NCI-H2227 (cell line): ENCODE results near the gene GLT8D1.
"Not testable (repeated sequence)": the region's sequence is repeated elsewhere in the genome, so short reads cannot be mapped to it uniquely, and the experiment has no call there.

Source experiments
- DNase-seq: peaks from one replicate; lab custom pipeline; 2025; ENCODE audit not compliant: unreplicated experiment; lab: John Stamatoyannopoulos, UW

GLT8D1 gene

DNA sequence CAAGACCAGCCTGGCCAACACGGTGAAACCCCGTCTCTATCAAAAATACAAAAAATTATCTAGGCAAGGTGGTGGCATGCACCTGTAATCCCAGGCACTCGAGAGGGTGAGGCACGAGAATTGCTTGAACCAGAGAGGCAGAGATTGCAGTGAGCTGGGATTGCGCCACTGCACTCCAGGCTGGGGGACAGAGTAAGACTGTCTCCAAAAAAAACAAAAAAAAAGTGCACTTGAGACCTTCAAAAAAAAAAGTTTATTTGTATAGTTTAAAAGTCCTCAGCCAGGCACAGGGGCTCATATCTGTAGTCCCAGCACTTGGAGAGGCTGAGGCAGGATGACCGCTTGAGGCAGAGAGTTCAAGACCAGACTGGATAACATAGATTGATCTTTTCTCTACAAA lies 22.0 kb downstream of the GLT8D1 start:
- no peak for DNase-seq

DNA sequence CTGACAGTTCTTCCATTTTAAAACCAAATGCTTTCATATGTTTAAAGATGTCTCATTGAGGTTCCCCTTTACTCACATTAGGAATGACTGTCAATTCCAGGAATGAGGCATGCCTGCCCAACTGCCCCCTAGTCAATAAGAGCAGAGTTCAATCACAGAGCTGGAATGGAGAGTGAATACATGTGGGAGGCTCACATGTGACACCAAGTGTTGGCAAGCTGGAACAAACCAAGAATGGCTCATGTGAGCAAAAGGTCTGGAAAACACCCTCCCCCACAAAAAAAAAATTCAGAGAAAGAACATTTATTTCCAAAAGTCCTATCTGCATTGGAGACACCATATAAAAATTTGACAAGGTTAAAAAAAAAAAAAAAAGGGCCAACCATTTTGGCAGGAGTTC lies 23.6 kb downstream of the GLT8D1 start:
- DNase-seq, result peak; percentile 20

DNA sequence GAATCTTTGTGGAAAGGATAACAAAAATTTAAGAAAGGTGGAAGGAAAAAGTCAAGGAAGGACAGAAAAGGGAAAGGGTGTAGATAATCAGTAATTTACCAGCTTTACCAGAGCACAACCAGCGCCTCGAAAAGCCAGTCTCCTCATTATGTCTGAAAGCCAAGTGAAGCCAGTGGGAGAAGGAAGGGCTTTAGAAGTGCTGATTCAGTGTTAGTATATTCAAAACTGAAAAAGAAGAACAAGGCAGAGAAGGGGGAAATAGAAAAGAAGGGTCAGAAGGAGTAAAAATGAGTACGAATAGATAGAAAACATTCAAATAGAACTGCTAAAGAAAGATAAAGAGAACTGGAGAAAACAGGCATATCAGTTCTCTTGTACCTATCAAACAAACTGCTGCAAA lies 24.0 kb downstream of the GLT8D1 start:
- no peak for DNase-seq

DNA sequence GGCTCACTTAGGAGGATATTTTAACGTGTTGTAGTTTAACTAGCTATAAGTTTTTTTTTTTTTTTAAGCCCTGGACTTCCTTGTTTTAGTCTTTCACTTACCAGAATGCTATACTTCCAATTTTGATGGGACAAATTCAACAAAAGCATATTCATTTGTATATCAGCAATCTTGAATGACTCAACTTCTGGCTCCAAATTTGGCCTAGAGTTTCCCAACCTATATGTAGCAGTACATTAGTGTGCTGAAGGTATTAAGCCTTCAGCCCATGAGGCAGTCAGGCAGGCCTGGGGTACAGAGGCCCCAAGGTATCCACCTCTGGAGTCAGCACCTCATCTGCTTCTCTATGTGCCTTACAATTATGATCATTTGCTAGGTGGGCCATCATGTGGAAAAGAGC lies 25.8 kb downstream of the GLT8D1 start:
- DNase-seq, result no peak

DNA sequence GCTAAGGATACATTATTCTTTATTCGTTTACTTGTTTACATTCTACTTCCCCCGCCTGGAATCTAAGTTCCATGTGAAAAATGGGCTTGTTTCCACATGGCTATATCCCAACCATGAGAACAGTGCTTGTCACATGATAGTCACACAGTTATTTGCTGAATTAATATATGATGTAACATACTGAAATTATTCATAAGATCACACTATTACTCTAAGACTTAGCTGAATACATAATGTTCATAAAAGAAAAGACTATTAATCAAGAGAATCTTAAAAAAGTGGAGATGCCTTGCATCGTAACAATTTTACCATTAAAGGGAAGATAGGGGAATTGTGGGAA lies 26.4 kb downstream of the GLT8D1 start:
- no peak for DNase-seq

DNA sequence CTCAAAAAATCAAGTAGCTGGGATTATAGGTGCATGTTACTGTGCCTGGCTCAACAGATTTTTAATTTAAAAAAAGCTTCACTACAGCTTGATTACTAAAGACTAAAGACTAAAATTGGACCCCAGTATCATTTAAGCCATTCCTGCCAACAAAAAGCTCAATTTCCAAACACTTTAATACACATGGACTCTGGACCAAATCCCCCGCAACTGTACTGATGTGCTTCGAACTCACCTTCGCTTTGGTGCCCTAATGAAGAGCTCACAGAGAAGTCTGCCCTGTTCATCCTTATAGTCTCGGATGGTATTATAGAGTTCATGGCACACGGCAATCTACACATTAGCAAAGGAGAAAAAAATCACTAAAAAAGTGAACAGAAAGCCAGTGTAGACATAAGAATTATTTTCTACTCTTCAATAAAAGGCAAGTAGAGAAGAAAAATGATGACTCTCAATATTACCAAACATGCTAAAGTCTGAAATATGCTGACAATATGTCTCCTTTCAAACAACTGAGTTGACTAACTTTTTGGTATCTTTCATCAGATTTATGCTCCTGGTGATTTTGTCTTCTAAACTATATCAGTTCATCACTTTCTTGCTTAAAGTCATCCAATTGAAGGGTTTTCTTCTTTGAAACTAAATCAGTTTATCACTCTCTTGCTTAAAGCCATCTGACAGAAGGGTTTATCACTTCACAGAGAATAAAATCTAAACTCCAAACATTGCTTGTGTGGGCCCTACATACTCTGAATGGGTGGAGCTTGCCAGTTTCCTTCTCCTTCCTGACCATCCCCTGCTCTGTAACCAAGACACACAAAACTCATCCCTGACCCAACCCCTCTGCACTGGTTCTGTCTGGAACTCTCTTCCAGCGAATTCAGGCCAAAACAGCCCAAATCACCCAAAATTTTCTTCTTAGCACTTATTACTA lies 27.1 kb downstream of the GLT8D1 start:
- no peak for DNase-seq

DNA sequence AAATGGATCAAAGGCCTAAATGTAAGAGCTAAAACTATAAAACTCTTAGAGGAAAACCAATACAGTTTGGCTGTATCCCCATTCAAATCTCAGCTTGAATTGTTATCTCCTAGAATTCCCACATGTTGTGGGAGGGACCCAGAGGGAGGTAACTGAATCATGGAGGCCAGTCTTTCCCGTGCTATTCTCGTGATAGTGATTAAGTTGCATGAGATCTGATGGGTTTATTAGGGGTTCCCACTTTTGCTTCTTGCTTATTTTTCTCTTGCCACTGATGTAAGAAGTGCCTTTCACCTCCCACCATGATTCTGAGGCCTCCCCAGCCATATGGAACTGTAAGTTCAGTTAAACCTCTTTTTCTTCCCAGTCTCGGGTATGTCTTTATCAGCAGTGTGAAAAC lies 29.4 kb downstream of the GLT8D1 start:
- not testable (repeated sequence) for DNase-seq

DNA sequence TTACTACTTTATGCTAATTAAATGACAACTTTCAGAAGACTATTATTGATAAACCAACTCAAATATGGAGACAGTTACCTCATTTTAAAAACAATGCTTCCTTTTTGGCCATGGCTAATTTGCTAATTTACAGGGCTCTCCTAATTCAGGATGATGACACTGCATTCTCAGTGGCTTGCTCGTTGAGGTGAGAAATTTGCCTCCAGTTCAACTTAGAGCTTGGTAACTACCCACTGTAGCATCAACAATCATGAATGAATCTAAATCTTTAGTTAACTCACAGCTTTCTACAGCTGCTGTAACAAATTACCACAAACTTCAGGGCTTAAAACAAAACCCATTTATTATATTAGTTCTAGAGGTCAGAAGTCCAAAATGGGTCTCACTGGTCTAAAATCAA lies 33.9 kb downstream of the GLT8D1 start:
- DNase-seq, result no peak

DNA sequence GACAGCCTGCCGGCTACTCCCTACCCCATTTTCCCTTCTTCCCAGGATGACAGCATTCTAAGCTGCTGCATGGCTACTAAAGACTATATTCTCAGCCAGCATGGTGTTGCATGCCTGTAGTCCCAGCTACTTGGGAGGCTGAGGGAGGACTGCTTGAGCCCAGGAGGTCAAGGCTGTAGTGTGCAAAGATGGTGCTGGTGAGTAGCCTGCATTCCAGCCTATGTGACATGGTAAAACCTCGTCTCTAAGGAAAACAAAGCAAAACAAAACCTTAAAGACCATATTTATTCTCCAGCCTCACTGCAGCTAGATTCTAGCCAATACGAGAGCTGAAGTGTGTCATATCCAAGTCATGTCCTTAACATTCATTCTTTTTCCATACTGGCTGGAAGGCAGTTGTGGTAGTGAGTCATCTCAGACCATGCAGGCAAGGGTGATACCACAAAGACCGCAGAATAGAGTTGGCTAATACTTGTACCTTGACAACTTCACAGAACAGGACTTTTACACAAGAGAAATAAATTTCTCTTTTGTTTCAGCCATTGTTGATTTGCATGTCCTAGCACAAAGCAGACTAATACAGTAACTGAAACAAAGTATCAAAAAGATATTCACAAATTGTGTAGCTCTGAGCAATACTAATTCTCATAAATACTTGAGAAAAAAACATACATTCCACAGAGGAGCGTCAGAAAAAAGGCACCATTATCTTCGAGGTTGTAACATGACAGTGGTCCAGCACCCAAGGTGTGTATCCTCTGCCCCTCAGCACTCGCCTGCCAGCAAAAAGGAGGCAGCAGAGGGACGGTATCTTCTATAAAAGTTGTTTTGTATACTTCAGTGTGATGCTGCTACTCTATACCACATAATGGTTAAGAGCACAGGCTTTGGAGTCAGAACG lies 34.7 kb downstream of the GLT8D1 start:
- no peak for DNase-seq

DNA sequence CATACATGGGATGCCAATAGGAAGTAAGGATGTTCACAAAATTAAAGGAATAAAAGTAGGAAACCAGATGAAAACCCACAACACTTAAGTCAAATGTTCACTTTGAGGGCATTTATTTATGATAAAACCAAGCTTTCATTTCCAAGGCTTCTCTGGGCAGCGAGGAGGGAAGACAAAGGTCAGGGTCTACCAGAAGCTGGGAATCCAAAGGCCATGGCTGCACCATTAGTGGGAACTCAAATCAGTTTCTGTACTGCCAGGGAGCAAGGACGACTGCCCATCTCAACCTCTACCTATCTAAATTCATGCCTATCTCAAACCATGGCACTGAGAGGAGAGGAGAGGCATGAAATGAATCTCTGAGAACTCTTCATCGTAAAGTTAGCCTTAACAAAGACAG lies 42.5 kb downstream of the GLT8D1 start:
- DNase-seq, result no peak

DNA sequence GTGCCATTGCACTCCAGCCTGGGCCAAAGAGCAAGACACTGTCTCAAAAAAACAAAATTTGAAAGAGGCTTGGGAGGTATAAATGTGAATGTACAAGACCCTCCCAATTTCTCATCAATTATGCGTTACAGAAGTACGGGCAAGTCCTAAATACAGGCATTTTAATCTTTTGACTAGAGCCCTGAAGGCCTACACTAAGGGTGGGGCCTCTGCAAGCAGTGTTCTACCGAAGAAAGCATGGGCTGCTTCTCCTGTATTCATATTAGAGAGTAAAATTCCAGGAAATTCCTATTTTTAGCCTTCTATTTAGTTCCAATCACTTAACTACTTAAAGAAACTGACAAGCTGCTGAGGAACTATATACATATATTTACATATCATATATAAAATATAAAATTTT lies 45.5 kb downstream of the GLT8D1 start:
- DNase-seq, result no peak

DNA sequence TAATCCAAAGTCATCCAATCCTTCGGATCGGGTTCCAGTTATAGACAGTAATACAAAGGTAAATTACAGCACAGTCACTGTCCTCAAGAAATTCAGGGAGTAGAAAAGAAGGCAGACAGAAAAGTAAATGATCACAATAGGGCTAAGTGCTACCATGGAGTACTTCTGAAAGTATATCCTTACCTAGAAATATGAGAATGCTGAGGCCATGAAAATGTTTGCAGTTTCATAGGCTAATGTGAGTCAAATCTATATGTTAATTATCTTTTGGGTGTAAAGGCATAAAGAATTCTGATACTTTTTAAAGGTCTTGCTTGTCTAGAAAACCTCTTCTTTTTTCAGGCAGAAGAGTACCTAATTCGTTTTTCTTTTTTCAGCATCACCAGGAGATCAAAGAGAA lies 49.7 kb downstream of the GLT8D1 start:
- no peak for DNase-seq

DNA sequence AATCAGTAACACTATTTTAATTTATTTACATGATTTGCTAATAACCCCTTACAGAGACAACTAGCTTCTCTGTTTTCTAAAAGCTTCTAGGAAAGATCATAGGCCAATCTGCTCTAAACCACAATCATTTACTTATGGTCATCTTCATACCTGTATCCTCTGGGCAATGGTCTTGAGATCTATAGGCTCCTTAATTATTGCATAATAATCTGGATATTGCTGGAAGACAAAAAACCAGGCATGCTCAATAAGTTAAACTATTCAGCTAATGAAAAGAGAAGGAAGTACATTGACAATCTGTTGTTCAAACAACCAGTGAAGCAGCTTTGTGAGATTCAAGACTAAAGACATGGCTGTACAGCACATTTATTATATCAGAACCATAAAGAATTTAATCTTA lies 54.0 kb downstream of the GLT8D1 start:
- DNase-seq, result no peak

DNA sequence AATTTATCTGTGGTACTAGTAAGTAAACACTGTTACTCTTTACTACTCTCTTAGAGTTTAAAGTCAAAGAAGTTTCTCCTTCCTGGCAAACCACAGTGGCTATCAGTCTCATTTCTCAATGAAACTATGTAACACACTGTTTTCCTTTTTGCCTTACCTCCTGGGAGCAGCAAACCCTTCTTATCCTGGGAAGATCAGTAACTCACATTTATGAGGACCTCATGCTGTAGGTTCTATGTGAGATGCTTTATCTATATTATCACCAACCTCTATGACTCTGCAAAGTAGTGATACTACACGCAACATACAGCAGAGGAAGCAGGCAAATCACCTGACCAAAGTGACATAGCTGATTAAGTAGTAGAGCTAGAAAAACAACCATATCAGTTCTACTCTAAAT lies 55.2 kb downstream of the GLT8D1 start:
- no peak for DNase-seq

DNA sequence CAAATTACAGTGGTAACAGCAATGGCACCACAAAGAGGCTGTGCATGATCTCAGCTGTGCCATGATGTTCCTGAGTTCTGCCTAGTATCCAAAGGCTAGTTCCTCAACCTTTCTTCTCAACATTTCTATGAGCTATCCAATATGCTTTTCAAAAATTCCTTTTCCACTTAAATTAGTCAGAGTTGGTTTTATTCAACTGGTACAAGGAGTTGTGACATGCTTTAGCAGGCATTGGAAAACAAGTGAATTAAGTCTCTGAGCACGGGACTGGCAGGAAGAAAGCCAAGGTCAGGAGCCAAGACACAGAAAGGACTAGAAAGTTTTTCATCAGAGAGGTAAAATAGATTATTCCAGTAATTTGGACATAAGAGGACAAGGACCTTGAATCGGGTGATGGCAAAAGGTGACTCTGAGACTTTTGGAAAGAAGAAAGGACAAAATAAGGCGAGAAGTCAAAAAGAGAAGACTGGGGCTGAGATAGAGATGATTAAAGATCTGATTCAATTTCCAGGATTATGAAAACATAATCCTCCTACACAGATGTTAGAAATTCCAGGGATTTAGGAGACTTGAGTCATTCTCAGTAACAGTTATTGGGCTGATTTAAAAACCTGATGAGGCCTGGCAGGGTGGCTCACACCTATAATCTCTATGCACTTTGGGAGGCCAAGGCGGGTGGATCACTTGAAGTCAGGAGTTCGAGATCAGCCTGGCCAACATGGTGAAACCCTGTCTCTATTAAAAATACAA lies 56.0 kb downstream of the GLT8D1 start:
- DNase-seq, result no peak

DNA sequence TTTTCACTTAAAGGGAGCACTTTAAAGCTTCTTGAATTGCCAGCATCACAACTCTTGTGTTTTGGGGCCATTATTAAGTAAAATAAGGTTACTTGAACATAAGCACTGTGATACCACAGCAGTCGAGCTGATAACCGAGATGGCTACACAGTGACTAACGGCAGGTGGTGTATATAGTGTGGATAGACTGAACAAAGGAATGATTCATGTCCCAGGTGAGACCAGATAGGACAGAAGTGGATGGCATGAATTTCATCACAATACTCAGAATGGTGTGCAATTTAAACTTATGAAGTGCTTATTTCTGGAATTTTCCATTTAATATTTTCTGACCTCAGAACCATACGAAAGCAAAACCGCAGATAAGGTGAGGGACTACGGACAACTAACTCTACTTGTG lies 60.0 kb downstream of the GLT8D1 start:
- DNase-seq, result no peak
